Glomerular endothelial cell (primary cell): ENCODE measurements around the gene SERP2. TPM values are rescaled to one million over a fixed set of nuclear protein-coding genes. Genes with fewer than 3 reads are reported as not detected.

Experiments used
- DNase-seq: peaks from one replicate; pipeline ENCODE4 v3.0.0-alpha.2; 2011; ENCODE audit warnings: low read depth, low spot score; ENCODE audit errors: extremely low read depth
- total RNA-seq: library from RNA; depleted of rRNA; stranded (reverse); fragments of >200 nt; gene quantifications from 2 replicates; pipeline ENCODE4 v1.2.3, GENCODE V29; 2015

The SERP2 gene
- total RNA-seq, 1 donor from 2014 or later, result 0.29 TPM

GRCh38 chr13:44407891-44408290 is 34.3 kb downstream of the SERP2 start:
- no peak for DNase-seq

- no peak for DNase-seq
These were observed 36.0 kb downstream of the SERP2 start for GRCh38 chr13:44409595-44409994.

- no peak for DNase-seq
These were observed 36.8 kb downstream of the SERP2 start for GRCh38 chr13:44410328-44410859.

- no peak for DNase-seq
These were observed 38.2 kb downstream of the SERP2 start for GRCh38 chr13:44411841-44412240.

GRCh38 chr13:44412346-44412935 is 38.8 kb downstream of the SERP2 start:
- DNase-seq, result no peak

GRCh38 chr13:44413095-44413494 is 39.5 kb downstream of the SERP2 start:
- no peak for DNase-seq

GRCh38 chr13:44414716-44415115 is 41.1 kb downstream of the SERP2 start:
- DNase-seq, result no peak

- DNase-seq, result no peak
These were observed 42.2 kb downstream of the SERP2 start for GRCh38 chr13:44415815-44416214.

- DNase-seq, result no peak
These were observed 42.7 kb downstream of the SERP2 start for GRCh38 chr13:44416301-44416700.

GRCh38 chr13:44416744-44417143 is 43.1 kb downstream of the SERP2 start:
- DNase-seq, result no peak

- no peak for DNase-seq
These were observed 43.8 kb downstream of the SERP2 start for GRCh38 chr13:44417446-44417845.

GRCh38 chr13:44417876-44418275 is 44.3 kb downstream of the SERP2 start:
- no peak for DNase-seq

GRCh38 chr13:44420376-44421220 is 47.0 kb downstream of the SERP2 start:
- no peak for DNase-seq

- DNase-seq, result no peak
These were observed 48.4 kb downstream of the SERP2 start for GRCh38 chr13:44421853-44422525.

- no peak for DNase-seq
These were observed 49.4 kb downstream of the SERP2 start for GRCh38 chr13:44422755-44423643.

GRCh38 chr13:44423824-44424223 is 50.2 kb downstream of the SERP2 start:
- no peak for DNase-seq

- DNase-seq, result no peak
These were observed 51.6 kb downstream of the SERP2 start for GRCh38 chr13:44425041-44425814.

- DNase-seq, result no peak
These were observed 52.1 kb downstream of the SERP2 start for GRCh38 chr13:44425815-44426078.

GRCh38 chr13:44426461-44426860 is 52.8 kb downstream of the SERP2 start:
- DNase-seq, result no peak

GRCh38 chr13:44429311-44429710 is 55.7 kb downstream of the SERP2 start:
- no peak for DNase-seq
